GM12878 (cell line): ENCODE measurements around the gene SHC1. TPM values are rescaled to one million over a fixed set of nuclear protein-coding genes. Genes with fewer than 3 reads are reported as not detected.

Source experiments
- ATAC-seq: fragments of 200-7000 bp; cut with Tn5 transposase; 3 replicates; pipeline ENCODE4 v1.9.1; 2020; ENCODE audit warnings: mild to moderate bottlenecking, moderate library complexity
- BruUV-seq: library from RNA; stranded (reverse); fragments of 400-500 nt; replicated peaks from 2 replicates; lab custom pipeline; 2021; lab: Mats Ljungman, UMichigan
- CTCF ChIA-PET: fragments of 300-600 bp; sonication (Branson Sonifier 250); formaldehyde crosslinking; extraction: SDS; loops from one replicate; lab custom pipeline; 2021; ENCODE audit warnings: inconsistent platforms; lab: Yijun Ruan, JAX
- POLR2A ChIA-PET: fragments of 350-600 bp; formaldehyde crosslinking; extraction: SDS; loops from one replicate; lab custom pipeline; 2021; ENCODE audit warnings: inconsistent platforms; lab: Charles Lee
- RAD21 ChIA-PET: fragments of 300-600 bp; sonication (Branson Sonifier 250); formaldehyde crosslinking; loops from one replicate; lab custom pipeline; 2023; ENCODE audit warnings: antibody characterized with exemption; ENCODE audit not compliant: unreplicated experiment; lab: Charles Lee
- SMC1A ChIA-PET: fragments of 300-600 bp; sonication (Branson Sonifier 250); formaldehyde crosslinking; loops from one replicate; lab custom pipeline; 2023; ENCODE audit not compliant: unreplicated experiment, uncharacterized antibody; lab: Charles Lee
- DNase-seq: peaks from one replicate; pipeline ENCODE4 v3.0.0-alpha.2; 2011; ENCODE audit warnings: low read depth, low spot score
- FAIRE-seq: peaks from 3 replicates; lab custom pipeline; 2011; peaks lifted over from hg19 to GRCh38; lab: Jason Lieb, UNC
- H2AFZ ChIP-seq: 2 replicates; pipeline ENCODE4 v1.6.0; 2011; ENCODE audit warnings: low read depth, low read length, control low read depth; ENCODE audit not compliant: control insufficient read depth
- H3K27ac ChIP-seq: 2 replicates; pipeline ENCODE4 v1.5.1; 2011; ENCODE audit warnings: control low read depth; ENCODE audit not compliant: control insufficient read depth, insufficient read depth
- H3K27me3 ChIP-seq, 2 experiments: replicated peaks in 1 of 2; 2 replicates each; pipeline versions ENCODE4 v1.6.0 to v1.6.1; 2011; ENCODE audit warnings: low read length in 1 of 2; ENCODE audit not compliant: control insufficient read depth in 2 of 2, insufficient read depth in 2 of 2
- H3K36me3 ChIP-seq, 2 experiments: 2 replicates each; pipeline ENCODE4 v1.5.1; 2011; ENCODE audit warnings: low read length in 1 of 2; ENCODE audit not compliant: control insufficient read depth in 2 of 2, insufficient read depth in 2 of 2
- H3K4me1 ChIP-seq: 2 replicates; pipeline ENCODE4 v1.6.1; 2011; ENCODE audit warnings: mild to moderate bottlenecking, low read length, moderate library complexity, mixed read lengths; ENCODE audit not compliant: control insufficient read depth, insufficient read depth
- H3K4me2 ChIP-seq: 2 replicates; pipeline ENCODE4 v1.6.0; 2011; ENCODE audit warnings: control low read depth; ENCODE audit not compliant: control insufficient read depth, insufficient read depth
- H3K4me3 ChIP-seq: fragments of 200-600 bp; sonication (generic); 2 replicates; pipeline ENCODE4 v1.5.1; 2016
- H3K79me2 ChIP-seq: 2 replicates; pipeline ENCODE4 v1.6.0; 2011; ENCODE audit warnings: low read length; ENCODE audit not compliant: control insufficient read depth, insufficient read depth
- H3K9ac ChIP-seq: 2 replicates; pipeline ENCODE4 v1.8.0; 2011; ENCODE audit warnings: low read length, control low read depth, mixed read lengths; ENCODE audit not compliant: control insufficient read depth, insufficient read depth
- H3K9me3 ChIP-seq: replicated peaks from 3 replicates; pipeline ENCODE4 v1.5.1; 2011; ENCODE audit warnings: mild to moderate bottlenecking, low read length; ENCODE audit not compliant: control insufficient read depth, insufficient read depth
- H4K20me1 ChIP-seq: 2 replicates; pipeline ENCODE4 v1.6.0; 2011; ENCODE audit not compliant: control insufficient read depth, insufficient read depth
- ESRRA ChIP-seq: IDR thresholded peaks from 2 replicates; pipeline ENCODE4 v1.6.1; 2012; ENCODE audit warnings: mild to moderate bottlenecking, low read length, improper control_type of control experiment
- FOS ChIP-seq: IDR thresholded peaks from 3 replicates; pipeline ENCODE4 v1.6.1; 2011; ENCODE audit warnings: borderline replicate concordance; ENCODE audit not compliant: insufficient read length; ENCODE audit errors: extremely low read depth
- GABPA ChIP-seq: IDR thresholded peaks from 2 replicates; pipeline ENCODE4 v1.6.1; 2014; ENCODE audit warnings: antibody characterized with exemption, low read depth, mild to moderate bottlenecking, inconsistent platforms
- NFYA ChIP-seq: IDR thresholded peaks from 2 replicates; pipeline ENCODE4 v1.6.1; 2011; ENCODE audit warnings: low read depth, mild to moderate bottlenecking, low read length, improper control_type of control experiment, borderline replicate concordance
- POLR2AphosphoS2 ChIP-seq: IDR thresholded peaks from 2 replicates; pipeline ENCODE4 v1.6.1; 2011; ENCODE audit warnings: low read depth, mild to moderate bottlenecking, low read length, improper control_type of control experiment, moderate library complexity
- RAD21 ChIP-seq: IDR thresholded peaks from 2 replicates; pipeline ENCODE4 v1.6.1; 2011; ENCODE audit warnings: mild to moderate bottlenecking, low read depth, low read length, moderate library complexity; ENCODE audit not compliant: insufficient read depth
- RB1 ChIP-seq: fragments of 450-650 bp; formaldehyde crosslinking; IDR thresholded peaks from 2 replicates; pipeline ENCODE4 v1.6.1; 2017; ENCODE audit warnings: mild to moderate bottlenecking, borderline replicate concordance
- RUNX3 ChIP-seq: IDR thresholded peaks from 2 replicates; pipeline ENCODE4 v1.6.1; 2012; ENCODE audit warnings: low read length, inconsistent platforms
- SMAD5 ChIP-seq: IDR thresholded peaks from 2 replicates; pipeline ENCODE4 v1.6.1; 2016; ENCODE audit warnings: antibody characterized with exemption, low read depth
- TCF12 ChIP-seq: IDR thresholded peaks from 2 replicates; pipeline ENCODE4 v1.6.1; 2011; ENCODE audit warnings: low read depth, mild to moderate bottlenecking, low read length
- ZBED1 ChIP-seq: IDR thresholded peaks from 2 replicates; pipeline ENCODE4 v1.6.1; 2016; ENCODE audit warnings: borderline replicate concordance
- ZNF24 ChIP-seq: fragments of 450-650 bp; IDR thresholded peaks from 2 replicates; pipeline ENCODE4 v1.6.1; 2017; ENCODE audit warnings: antibody characterized with exemption, mild to moderate bottlenecking
- ZZZ3 ChIP-seq: IDR thresholded peaks from 2 replicates; pipeline ENCODE4 v1.6.1; 2011; ENCODE audit warnings: low read depth; ENCODE audit not compliant: control insufficient read depth, insufficient read length
- WGBS: methylation state at CpG from one replicate; pipeline ENCODE4 v1.1.6; 2016; ENCODE audit warnings: low lambda C conversion rate; ENCODE audit not compliant: insufficient replicate concordance, insufficient coverage; ENCODE audit errors: missing lambda C conversion rate; 5-methylcytosine and 5-hydroxymethylcytosine counted together
- in situ Hi-C: fragments of 300-500 bp; cut with MboI; formaldehyde crosslinking; loops from 9 replicates; pipeline ENCODE4 v1.14.3; 2018; ENCODE audit warnings: mixed read lengths
- intact Hi-C: fragments of 100-400 bp; cut with micrococcal nuclease; formaldehyde crosslinking; loops from one replicate; pipeline ENCODE4 v1.14.2; 2022; ENCODE audit not compliant: unreplicated experiment
- polyA plus RNA-seq, 11 experiments: library from polyadenylated mRNA; depleted of rRNA in 4 of 11; unstranded in 6 of 11; stranded (reverse) in 5 of 11; fragments of >200 nt; fragmentation: Nextera tagmentation in 4 of 11; fragmentation: Illumina TruSeq in 1 of 11; extraction: Ambion mirVana in 4 of 11; extraction: Trizol in 1 of 11; gene quantifications; 1 replicate in 1 of 11; 2 replicates in 10 of 11; pipeline versions ENCODE4 v1.2.1 to v1.2.3, GENCODE V29; 2011 to 2016; ENCODE audit warnings: inconsistent platforms in 2 of 11, missing spikeins in 2 of 11, low read depth in 1 of 11
- total RNA-seq, 4 experiments: library from RNA; depleted of rRNA in 3 of 4; stranded (reverse); fragments of >200 nt in 3 of 4; fragmentation: Illumina TruSeq in 1 of 4; extraction: Trizol in 1 of 4; gene quantifications; 2 replicates each; pipeline versions ENCODE4 v1.2.1 to v1.2.3, GENCODE V29; 2013 to 2021
- TF ChIP-seq, protein P1 (sequence below): fragments of 450-650 bp; IDR thresholded peaks from 2 replicates; pipeline ENCODE4 v1.6.1; 2016; ENCODE audit warnings: mild to moderate bottlenecking
- TF ChIP-seq, protein P2 (sequence below): IDR thresholded peaks from 2 replicates; pipeline ENCODE4 v1.6.1; 2012; ENCODE audit warnings: low read depth, low read length, improper control_type of control experiment
- TF ChIP-seq, protein P3 (sequence below): IDR thresholded peaks from 2 replicates; pipeline ENCODE4 v1.6.1; 2011; ENCODE audit warnings: low read depth, low read length, improper control_type of control experiment, borderline replicate concordance
- TF ChIP-seq, protein P4 (sequence below): fragments of 450-650 bp; IDR thresholded peaks from 2 replicates; pipeline ENCODE4 v1.6.1; 2017; ENCODE audit warnings: low read depth, mild to moderate bottlenecking, moderate library complexity

The SHC1 gene
- total and polyA plus RNA-seq, 10 of the 15 experiments (the other 5 are each of a cell fraction or from before 2014, with no cell fraction given), result 2.6 to 49.3 (median 25.2) TPM

- H3K27ac ChIP-seq, result peak within 1 kb of the TSS; percentile 72
- H2AFZ ChIP-seq, result peak within 1 kb of the TSS; percentile 73
- H4K20me1 ChIP-seq, result no peaks in the 10 kb centered on the region
- CTCF ChIA-PET, result interaction anchor here (0.6 to 3.0 kb wide), 19 partner anchors 10 to 397 kb away, joined by 3 to 17 read pairs (median 5); partner anchors contain the start of genes ADAM15, FLAD1, KRTCAP2 and LENEP
- FAIRE-seq, result peak; percentile 93
- peak within 1 kb of the TSS; percentile 69 for H3K9ac ChIP-seq
- peak within 1 kb of the TSS; percentile 93 for H3K4me2 ChIP-seq
- WGBS, result 3% methylated on average over 18 of the region's 18 CpGs
- H3K9me3 ChIP-seq, result no peaks in the 10 kb centered on the region
- H3K4me3 ChIP-seq, result peak within 1 kb of the TSS; percentile 81
- intact Hi-C loops, result no loop called here
- DNase-seq, result peak; percentile 92
- RAD21 ChIA-PET, result interaction anchor here (0.6 to 2.6 kb wide), 18 partner anchors 14 to 1009 kb away, joined by 3 to 16 read pairs (median 4); partner anchors contain the start of genes ADAM15, DENND4B, FLAD1 and KCNN3
- in situ Hi-C loops, result no loop called here
- POLR2A ChIA-PET, result interaction anchor here (0.6 to 12.3 kb wide), 14 partner anchors 11 to 683 kb away, joined by 3 to 140 read pairs (median 5); partner anchors contain the start of genes CKS1B, FLAD1, KCNN3 and PMVK
- SMC1A ChIA-PET, result interaction anchor here (0.5 to 2.5 kb wide), 18 partner anchors 15 to 396 kb away, joined by 3 to 21 read pairs (median 4); partner anchors contain the start of genes FLAD1, PMVK and SHC1
- no TSS peak for BruUV-seq
- H3K79me2 ChIP-seq, result peaks cover 19% of the 10 kb centered on the region
- peak; percentile 82 for ATAC-seq
- no peaks in the 10 kb centered on the region for H3K27me3 ChIP-seq
- peaks cover 39% of the 10 kb centered on the region for H3K4me1 ChIP-seq
- peaks cover 3 to 5% of the 10 kb centered on the region in 2 experiments; a peak in 2 of 4 replicates for H3K36me3 ChIP-seq
- TF ChIP-seq POLR2AphosphoS2, result peak; percentile 56; the same call in 1 of the 2 replicates
- TF ChIP-seq NFYA, result peak; percentile 8; the same call in 1 of the 2 replicates
- no peak for TF ChIP-seq RB1
- no peak for TF ChIP-seq ZBED1
- no peak for TF ChIP-seq ZNF24
- TF ChIP-seq, protein P1, sequence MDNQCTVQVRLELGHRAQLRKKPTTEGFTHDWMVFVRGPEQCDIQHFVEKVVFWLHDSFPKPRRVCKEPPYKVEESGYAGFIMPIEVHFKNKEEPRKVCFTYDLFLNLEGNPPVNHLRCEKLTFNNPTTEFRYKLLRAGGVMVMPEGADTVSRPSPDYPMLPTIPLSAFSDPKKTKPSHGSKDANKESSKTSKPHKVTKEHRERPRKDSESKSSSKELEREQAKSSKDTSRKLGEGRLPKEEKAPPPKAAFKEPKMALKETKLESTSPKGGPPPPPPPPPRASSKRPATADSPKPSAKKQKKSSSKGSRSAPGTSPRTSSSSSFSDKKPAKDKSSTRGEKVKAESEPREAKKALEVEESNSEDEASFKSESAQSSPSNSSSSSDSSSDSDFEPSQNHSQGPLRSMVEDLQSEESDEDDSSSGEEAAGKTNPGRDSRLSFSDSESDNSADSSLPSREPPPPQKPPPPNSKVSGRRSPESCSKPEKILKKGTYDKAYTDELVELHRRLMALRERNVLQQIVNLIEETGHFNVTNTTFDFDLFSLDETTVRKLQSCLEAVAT, result 0 out of 2 replicates have a peak, but pooled peaks have one; percentile 32
- TF ChIP-seq FOS, result peak; percentile 35
- TF ChIP-seq, protein P2, sequence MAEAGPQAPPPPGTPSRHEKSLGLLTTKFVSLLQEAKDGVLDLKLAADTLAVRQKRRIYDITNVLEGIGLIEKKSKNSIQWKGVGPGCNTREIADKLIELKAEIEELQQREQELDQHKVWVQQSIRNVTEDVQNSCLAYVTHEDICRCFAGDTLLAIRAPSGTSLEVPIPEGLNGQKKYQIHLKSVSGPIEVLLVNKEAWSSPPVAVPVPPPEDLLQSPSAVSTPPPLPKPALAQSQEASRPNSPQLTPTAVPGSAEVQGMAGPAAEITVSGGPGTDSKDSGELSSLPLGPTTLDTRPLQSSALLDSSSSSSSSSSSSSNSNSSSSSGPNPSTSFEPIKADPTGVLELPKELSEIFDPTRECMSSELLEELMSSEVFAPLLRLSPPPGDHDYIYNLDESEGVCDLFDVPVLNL, result no peak
- TF ChIP-seq SMAD5, result peak; percentile 27; the same call in 1 of the 2 replicates
- no peak for TF ChIP-seq ZZZ3
- TF ChIP-seq, protein P3, sequence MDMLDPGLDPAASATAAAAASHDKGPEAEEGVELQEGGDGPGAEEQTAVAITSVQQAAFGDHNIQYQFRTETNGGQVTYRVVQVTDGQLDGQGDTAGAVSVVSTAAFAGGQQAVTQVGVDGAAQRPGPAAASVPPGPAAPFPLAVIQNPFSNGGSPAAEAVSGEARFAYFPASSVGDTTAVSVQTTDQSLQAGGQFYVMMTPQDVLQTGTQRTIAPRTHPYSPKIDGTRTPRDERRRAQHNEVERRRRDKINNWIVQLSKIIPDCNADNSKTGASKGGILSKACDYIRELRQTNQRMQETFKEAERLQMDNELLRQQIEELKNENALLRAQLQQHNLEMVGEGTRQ, result peak; percentile 55
- peak; percentile 25; the same call in 1 of the 2 replicates for TF ChIP-seq RAD21
- peak; percentile 18; the same call in 1 of the 2 replicates for TF ChIP-seq RUNX3
- no peak for TF ChIP-seq ESRRA
- TF ChIP-seq GABPA, result no peak
- TF ChIP-seq TCF12, result 0 out of 2 replicates have a peak, but pooled peaks have one; percentile 16
- TF ChIP-seq, protein P4, sequence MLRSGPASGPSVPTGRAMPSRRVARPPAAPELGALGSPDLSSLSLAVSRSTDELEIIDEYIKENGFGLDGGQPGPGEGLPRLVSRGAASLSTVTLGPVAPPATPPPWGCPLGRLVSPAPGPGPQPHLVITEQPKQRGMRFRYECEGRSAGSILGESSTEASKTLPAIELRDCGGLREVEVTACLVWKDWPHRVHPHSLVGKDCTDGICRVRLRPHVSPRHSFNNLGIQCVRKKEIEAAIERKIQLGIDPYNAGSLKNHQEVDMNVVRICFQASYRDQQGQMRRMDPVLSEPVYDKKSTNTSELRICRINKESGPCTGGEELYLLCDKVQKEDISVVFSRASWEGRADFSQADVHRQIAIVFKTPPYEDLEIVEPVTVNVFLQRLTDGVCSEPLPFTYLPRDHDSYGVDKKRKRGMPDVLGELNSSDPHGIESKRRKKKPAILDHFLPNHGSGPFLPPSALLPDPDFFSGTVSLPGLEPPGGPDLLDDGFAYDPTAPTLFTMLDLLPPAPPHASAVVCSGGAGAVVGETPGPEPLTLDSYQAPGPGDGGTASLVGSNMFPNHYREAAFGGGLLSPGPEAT, result peak; percentile 55; the same call in 1 of the 2 replicates
Observed at GRCh38 chr1:154955718-154956543, 14.6 kb downstream of the SHC1 start, which contains the start of gene PBXIP1. PBXIP1 (minus strand) TSS chr1:154956099; CDS start chr1:154953721, 2,378 bp downstream.
